Endothelial cell (in vitro differentiated cells): ENCODE results near the gene EPHB4. TPM values are rescaled to one million over a fixed set of nuclear protein-coding genes. Genes with fewer than 3 reads are reported as not detected.

ENCODE experiments used
- DNase-seq: peaks from one replicate; pipeline ENCODE4 v3.0.0; 2021; ENCODE audit warnings: low spot score
- H3K27ac Mint-ChIP-seq: one replicate; pipeline ENCODE4 v1.8.0; 2021; ENCODE audit warnings: mixed read lengths, inconsistent platforms; ENCODE audit not compliant: unreplicated experiment
- H3K27me3 Mint-ChIP-seq: one replicate; pipeline ENCODE4 v1.8.0; 2021; ENCODE audit warnings: mild to moderate bottlenecking, moderate library complexity, mixed read lengths, inconsistent platforms; ENCODE audit not compliant: unreplicated experiment
- H3K36me3 Mint-ChIP-seq: one replicate; pipeline ENCODE4 v1.8.0; 2021; ENCODE audit warnings: mild to moderate bottlenecking, low read depth, mixed read lengths, inconsistent platforms; ENCODE audit not compliant: unreplicated experiment
- H3K4me1 Mint-ChIP-seq: one replicate; pipeline ENCODE4 v1.8.0; 2021; ENCODE audit warnings: mild to moderate bottlenecking, mixed read lengths, inconsistent platforms; ENCODE audit not compliant: unreplicated experiment
- H3K4me3 Mint-ChIP-seq: one replicate; pipeline ENCODE4 v1.8.0; 2021; ENCODE audit warnings: mild to moderate bottlenecking, mixed read lengths, inconsistent platforms; ENCODE audit not compliant: unreplicated experiment
- H3K9me3 Mint-ChIP-seq: one replicate; pipeline ENCODE4 v1.8.0; 2021; ENCODE audit warnings: mixed read lengths, inconsistent platforms; ENCODE audit not compliant: unreplicated experiment
- CTCF ChIP-seq: fragments of 200-600 bp; sonication (generic); IDR thresholded peaks from one replicate; pipeline ENCODE4 v1.5.0; 2021; ENCODE audit warnings: antibody characterized with exemption; ENCODE audit not compliant: unreplicated experiment
- total RNA-seq: library from RNA; stranded (reverse); fragmentation: NEBNext Ultra II Directional; extraction: Animal tissue kit (Norgen Biotek cat#: 25700); gene quantifications from one replicate; pipeline ENCODE4 v1.2.1, GENCODE V29; 2021; ENCODE audit not compliant: unreplicated experiment

The EPHB4 gene
- total RNA-seq, 1 donor from 2014 or later: 288 TPM

- no peaks in the 10 kb centered on the region for H3K9me3 Mint-ChIP-seq
- peak; percentile 67 for DNase-seq
- peak; percentile 69 for TF ChIP-seq CTCF
- peak overlapping the region; percentile 34 for H3K4me3 Mint-ChIP-seq
- peaks cover 39% of the 10 kb centered on the region for H3K27me3 Mint-ChIP-seq
- H3K36me3 Mint-ChIP-seq: peaks cover 24% of the 10 kb centered on the region
- H3K27ac Mint-ChIP-seq: no peak overlapping the region
- H3K4me1 Mint-ChIP-seq: peaks cover 36% of the 10 kb centered on the region
Measured at GRCh38 chr7:100799037-100799896, 28.1 kb downstream of the EPHB4 start.

DNA sequence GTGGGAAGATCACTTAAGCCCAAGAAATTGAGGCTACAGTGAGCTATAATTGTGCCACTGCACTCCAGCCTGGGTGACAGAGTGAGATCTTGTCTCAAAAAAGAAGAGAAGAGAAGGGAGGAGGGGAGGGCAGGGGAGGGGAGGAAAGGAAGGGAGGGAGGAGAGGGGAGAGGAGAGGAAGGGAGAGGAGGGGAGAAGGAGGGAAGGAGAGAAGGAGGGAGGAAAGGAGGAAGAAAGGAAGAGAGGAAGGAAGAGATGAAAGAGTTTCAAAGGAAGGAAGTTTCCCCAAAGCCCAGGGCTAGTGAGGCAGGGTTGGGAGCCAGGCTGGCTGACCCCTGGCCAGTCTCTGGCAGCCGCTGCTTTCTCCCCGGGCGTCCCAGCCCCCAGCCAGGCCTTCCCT, 32.6 kb downstream of the EPHB4 start:
- H3K27me3 Mint-ChIP-seq: peaks cover 28% of the 10 kb centered on the region
- H3K4me1 Mint-ChIP-seq: peaks cover 17% of the 10 kb centered on the region
- no peak overlapping the region for H3K27ac Mint-ChIP-seq
- peaks cover 3% of the 10 kb centered on the region for H3K36me3 Mint-ChIP-seq
- H3K4me3 Mint-ChIP-seq: no peak overlapping the region
- no peaks in the 10 kb centered on the region for H3K9me3 Mint-ChIP-seq
- TF ChIP-seq CTCF: no peak
- DNase-seq: no peak

DNA sequence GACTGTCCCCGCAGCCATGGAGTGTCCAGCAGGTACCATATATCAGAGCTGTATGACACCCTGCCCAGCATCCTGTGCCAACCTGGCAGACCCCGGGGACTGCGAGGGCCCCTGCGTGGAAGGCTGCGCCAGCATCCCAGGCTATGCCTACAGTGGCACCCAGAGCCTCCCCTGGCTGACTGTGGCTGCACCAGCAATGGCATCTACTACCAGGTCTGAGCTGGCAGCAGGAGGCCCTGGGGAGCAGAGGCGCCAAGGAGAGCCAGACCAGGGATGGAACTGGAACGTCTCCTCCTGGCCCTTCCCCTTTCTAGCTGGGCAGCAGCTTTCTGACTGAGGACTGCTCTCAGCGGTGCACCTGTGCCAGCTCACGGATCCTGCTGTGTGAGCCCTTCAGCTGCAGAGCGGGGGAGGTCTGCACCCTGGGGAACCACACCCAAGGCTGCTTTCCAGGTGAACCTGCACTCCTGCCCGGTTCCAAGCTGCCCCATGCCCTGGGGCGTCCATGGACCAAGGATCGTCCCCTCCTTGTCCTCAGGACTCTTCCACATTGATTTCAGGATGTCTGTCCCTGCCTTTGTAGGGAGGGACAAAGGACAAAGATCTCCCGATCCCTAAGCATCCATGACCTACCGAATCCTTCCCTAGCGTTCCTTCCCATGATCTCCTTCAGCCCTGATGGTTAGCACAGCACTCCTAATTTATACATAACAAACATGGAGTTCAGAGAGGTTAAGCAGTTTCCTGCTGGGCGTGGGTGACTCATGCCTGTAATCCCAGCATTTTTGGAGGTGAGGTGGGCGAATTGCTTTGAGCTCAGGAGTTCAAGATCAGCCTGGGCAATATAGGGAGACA, 33.3 kb downstream of the EPHB4 start:
- H3K27ac Mint-ChIP-seq: peak overlapping the region; percentile 78
- no peak for DNase-seq
- TF ChIP-seq CTCF: no peak
- H3K9me3 Mint-ChIP-seq: no peaks in the 10 kb centered on the region
- peaks cover 12% of the 10 kb centered on the region for H3K4me1 Mint-ChIP-seq
- peaks cover 3% of the 10 kb centered on the region for H3K36me3 Mint-ChIP-seq
- peaks cover 23% of the 10 kb centered on the region for H3K27me3 Mint-ChIP-seq
- H3K4me3 Mint-ChIP-seq: peak overlapping the region; percentile 72

DNA sequence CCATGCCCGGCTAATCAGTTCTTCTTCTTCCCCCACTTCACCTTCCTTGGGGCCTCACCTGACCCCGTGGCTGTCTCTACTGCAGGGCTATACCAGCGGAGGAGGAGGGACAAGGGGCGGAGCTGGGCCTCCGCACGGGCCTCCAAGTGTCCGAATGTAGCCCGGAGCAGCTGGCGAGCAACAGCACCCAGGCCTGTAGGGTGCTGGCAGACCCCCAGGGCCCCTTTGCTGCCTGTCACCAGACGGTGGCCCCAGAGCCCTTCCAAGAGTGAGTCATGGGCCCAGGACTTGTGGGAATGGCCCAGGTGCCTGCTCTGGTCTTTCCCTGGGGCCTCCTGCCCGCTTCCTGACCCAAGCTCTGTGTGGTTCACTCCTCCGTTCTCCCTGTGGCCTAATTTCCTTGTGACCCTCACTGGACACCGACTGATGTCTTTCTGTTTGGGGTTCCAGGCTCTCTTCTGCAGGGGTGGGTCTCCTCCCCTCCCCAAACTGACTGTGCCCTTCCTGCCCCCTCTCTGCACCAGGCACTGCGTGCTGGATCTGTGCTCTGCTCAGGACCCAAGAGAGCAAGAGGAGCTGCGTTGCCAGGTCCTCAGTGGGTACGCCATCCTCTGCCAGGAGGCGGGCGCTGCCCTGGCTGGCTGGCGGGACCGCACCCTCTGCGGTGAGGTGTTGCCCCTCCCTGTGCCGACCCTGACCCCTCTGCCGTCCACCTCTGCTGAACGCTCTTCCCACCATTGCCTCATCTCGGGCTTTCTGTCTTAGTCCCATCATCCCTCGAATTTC, 35.2 kb downstream of the EPHB4 start:
- Mint-ChIP-seq H3K9me3 (no peaks in the 10 kb centered on the region), H3K27me3 (peaks cover 13% of the 10 kb centered on the region), H3K36me3 (peaks cover 3% of the 10 kb centered on the region), H3K4me3 (peak overlapping the region; percentile 42), H3K27ac (no peak overlapping the region), H3K4me1 (peaks cover 9% of the 10 kb centered on the region)
- DNase-seq: no peak
- TF ChIP-seq CTCF: no peak
